Activated naive CD8-positive, alpha-beta T cell treated with anti-CD3 and anti-CD28 coated beads, Interleukin-2, amount 50 U/mL, for 16 hours (primary cell): ENCODE results near the gene PDGFA.

Source experiments
- DNase-seq: peaks from one replicate; pipeline ENCODE4 v3.0.0-alpha.2; 2020; ENCODE audit warnings: low read depth, low spot score

Gene PDGFA

GRCh38 chr7:505171-505570 lies 14.5 kb downstream of the PDGFA start:
- DNase-seq = no peak

DNA sequence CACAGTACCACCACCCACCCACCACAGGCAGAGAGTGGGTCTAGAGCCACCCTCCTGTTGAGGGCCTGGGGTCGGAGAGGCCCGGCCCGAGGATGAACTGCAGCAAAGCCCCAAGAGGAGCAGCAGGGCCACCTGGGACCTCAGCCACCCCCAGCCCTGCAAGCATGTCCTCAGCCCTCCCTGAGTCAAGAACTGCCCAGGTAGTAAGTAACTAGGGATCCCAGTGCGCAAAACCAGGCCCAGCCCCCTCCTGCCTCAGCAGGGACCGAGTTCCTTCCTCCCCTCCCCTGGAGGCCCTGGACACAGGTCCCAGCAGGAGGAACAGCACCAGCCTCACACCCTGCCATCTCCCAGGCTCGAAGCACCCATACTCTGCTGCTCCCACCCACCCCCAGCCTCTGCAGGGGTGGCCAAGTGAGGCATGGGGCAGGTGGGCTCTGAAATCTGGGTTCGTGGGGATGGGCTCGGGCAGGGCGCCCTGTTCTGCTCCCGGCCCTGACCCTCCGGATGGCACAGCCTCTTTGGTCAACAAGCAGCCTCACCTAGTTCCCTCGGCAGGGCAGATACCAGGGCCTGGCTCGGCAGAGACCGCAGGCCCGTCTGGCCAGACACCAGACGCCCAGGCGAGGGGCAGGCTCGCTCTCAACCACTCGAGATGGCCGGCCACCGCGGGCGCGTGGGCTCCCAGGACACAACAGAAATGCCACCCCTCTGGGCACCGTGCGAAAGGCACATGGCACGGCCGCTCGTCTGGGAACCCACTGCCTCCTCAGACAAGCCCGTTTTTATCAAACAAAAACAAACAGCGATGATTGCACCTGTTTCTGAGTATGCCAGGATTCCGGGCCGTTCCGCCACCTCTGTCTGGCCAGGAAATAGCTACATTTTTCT lies 15.2 kb downstream of the PDGFA start:
- DNase-seq = no peak

GRCh38 chr7:503575-504111 lies 16.0 kb downstream of the PDGFA start:
- no peak for DNase-seq

- no peak for DNase-seq
Measured at GRCh38 chr7:502296-502695, 17.4 kb downstream of the PDGFA start.

- no peak for DNase-seq
Measured at GRCh38 chr7:501526-501925, 18.1 kb downstream of the PDGFA start.

GRCh38 chr7:500521-501420 lies 18.9 kb downstream of the PDGFA start:
- no peak for DNase-seq

GRCh38 chr7:499853-500485 lies 19.7 kb downstream of the PDGFA start:
- no peak for DNase-seq

DNA sequence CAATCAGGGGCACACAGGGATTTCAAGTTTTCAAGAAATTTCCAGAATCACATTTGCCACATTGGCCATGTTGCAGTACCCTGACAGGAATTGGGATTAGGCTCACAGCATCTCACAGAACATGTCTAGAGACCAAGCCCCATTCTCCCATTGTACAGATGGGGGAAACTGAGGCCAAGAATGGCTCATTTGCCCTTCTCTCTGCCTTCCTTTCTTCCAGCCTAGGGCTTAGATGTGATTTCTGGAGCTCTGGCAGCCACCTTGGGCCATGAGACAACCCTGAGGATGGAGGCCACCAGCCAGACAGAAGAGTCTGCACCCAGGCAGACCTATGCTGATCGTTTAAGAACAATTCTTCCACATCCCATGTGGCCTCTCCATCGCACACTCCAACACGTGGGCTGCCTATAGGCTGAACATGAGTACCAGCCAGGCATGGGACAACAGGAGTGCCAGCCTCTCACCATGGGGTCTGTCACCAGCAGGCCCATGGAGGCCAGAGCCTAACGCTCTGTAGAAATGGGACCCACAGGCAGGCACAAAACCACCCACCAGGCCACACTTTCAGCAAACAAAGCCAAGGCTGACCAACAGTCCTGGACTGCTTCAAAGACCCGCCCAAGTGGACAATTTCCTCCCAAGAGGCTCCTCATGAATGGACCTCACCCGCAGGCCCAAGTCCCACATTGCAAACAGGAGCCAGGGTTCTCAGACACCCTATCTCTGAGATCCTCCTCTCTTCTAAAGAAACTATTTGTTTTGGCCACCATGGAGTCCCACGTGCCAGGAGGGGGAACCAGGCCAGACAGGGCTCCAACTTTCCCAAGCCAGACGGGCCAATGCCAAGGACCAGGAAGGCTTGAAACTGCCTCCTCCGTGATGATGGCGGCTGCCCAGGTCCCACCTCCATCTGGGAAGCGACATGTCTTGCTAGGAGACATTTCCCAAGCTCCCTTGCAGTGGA lies 20.7 kb downstream of the PDGFA start:
- DNase-seq = no peak

DNA sequence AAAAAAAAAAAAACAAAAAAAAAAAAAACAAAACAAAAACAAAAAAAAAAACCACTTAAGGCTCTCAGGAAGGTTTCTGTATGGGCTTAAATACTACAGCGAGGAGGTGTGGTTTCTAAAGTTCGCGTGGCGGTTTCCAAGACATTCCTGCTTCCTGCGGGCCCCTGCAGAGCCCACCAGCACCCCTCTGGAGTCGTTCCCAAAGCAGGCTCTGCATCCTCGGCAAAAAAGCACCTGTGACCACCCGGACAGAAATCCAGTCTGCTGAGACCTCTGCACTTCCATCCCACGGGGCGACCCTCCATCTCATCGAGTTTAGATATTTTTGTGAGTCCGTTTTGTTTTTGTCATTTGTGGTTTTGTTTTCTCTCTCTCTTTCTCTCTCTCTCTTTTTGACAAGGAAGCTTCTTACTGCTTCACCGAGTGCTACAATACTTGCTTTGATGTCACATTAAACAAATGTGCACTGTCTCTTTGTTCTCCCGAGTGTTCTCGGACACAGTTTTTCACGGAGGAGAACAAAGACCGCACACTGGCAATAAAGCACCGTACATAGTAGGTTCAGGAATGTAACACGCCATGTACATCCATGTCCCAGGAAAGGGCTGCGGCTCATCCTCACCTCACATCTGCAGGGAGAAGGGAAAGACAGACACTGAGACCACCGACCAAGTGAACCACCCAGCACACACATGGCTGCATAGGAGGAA lies 21.5 kb downstream of the PDGFA start:
- DNase-seq = no peak

DNA sequence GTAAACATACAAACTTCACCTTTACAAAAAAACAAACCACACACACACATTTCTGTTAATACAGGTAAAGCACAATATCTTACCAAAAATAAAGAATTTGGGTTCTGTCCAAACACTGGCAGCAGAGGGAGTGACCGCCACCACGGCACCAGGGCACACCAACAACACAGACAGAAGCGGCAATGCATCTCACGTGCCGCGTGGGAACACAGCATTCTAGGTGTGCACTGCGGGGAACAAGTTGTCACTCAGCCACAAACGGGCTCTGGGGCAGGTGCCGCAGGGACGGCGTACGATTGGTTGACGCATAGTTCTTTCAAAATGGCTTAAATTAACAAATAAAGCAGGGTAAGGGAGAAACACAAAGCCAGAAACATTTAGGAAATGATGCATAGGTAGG lies 22.3 kb downstream of the PDGFA start:
- DNase-seq = no peak

DNA sequence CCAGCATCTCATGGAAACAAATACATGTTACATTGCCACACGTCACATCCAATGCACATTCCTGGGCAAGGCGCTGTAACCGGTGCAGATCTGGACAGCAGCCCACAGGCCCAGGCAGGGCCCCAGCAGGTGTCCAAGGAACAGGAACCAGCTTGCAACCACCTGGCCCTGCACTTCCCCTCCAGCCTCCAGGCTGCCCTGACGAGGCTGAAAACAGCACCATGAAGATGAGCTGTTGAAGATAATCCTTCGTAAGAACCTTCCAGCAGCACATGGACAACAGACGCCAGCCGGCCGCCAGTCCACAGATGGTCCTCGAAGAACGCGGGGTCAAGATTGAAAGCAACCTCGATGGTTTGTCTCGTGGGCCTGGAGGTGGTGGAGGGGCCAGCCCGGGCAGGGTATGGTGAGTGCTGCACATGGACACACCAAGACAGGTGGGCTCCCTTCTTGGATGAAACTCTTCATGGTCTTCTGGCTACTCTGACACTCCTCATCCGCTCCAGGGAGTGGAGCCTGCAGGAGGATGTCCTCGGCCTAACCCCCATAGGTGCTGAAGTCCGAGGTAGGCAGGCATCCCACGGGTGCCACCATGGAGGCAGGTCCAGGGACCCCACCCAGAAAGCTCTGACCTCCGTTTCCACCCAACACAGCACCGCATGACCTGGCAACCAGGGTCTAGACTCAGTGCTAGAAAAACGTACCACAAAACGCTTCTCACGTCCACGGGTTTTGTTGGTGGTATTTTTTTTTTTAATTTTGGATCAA lies 22.9 kb downstream of the PDGFA start:
- no peak for DNase-seq

DNA sequence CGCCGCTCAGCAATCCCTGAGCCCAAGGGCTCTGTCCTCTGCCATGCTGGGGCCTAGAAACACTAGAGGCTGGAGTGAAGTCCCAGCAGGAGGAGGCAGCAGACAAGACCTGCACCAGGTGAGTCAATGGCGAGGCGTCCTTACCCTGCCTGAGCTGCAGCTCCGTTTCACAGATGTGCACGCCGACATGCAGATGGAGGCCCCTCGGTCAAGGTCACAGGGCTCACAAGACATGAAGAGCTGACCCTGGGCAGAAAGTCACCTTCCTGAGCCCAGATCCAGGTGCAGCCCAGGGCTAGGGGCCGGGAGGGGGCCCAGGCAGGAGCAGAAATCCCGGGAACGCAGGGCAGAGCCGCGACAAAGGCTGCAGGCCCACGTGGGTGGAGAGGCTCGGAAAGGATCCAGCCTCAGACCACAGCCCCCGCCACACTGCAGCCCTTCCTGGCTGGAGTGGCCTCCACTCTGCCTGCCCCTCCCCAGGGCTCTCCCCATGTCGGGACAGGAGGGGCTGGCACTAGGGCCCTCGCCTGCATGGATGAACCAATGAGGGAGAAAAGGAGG lies 23.8 kb downstream of the PDGFA start:
- no peak for DNase-seq

DNA sequence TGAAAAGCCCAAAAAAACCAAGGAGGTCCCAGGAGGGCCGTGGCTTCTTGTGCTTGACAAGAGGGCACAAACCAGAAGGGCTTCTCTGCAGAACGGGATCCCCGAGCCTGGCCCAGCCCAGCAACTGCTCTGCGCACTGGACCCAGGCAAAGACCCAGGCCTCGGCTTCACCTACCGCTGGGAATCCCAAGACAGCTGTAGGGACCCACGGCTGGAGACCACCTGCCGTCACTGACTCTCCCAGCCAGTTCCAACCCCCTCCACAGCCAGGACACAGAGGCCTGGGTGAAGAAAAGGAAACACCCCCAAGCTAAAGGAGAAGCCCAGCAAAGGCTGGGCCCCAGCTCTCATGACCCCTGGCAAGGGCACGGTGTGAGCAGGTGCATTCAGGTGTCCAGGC lies 24.3 kb downstream of the PDGFA start:
- no peak for DNase-seq

DNA sequence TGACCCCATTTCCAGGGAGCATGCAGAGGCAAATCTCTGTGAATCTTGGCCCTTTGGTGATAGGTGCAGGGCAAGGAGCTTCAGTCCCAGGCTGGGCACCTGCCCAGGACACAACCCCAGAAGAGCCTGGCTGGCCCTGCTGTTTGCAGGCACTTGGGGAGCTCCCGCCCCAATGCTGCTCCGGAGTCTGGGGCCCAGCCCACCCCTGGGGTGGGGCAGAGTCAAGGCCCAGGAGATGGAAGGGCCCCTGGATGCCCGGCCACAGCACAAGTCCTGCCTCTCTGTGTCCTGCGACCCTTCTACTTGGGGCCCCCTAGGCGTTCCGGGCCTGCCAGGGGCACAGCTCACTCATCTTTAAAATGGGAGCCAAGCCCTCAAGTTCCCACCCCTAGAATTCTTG lies 24.7 kb downstream of the PDGFA start:
- DNase-seq = no peak

- no peak for DNase-seq
Measured at GRCh38 chr7:494259-494687, 25.4 kb downstream of the PDGFA start.

GRCh38 chr7:493661-494251 lies 25.9 kb downstream of the PDGFA start:
- no peak for DNase-seq

GRCh38 chr7:492714-493065 lies 27.0 kb downstream of the PDGFA start:
- no peak for DNase-seq

DNA sequence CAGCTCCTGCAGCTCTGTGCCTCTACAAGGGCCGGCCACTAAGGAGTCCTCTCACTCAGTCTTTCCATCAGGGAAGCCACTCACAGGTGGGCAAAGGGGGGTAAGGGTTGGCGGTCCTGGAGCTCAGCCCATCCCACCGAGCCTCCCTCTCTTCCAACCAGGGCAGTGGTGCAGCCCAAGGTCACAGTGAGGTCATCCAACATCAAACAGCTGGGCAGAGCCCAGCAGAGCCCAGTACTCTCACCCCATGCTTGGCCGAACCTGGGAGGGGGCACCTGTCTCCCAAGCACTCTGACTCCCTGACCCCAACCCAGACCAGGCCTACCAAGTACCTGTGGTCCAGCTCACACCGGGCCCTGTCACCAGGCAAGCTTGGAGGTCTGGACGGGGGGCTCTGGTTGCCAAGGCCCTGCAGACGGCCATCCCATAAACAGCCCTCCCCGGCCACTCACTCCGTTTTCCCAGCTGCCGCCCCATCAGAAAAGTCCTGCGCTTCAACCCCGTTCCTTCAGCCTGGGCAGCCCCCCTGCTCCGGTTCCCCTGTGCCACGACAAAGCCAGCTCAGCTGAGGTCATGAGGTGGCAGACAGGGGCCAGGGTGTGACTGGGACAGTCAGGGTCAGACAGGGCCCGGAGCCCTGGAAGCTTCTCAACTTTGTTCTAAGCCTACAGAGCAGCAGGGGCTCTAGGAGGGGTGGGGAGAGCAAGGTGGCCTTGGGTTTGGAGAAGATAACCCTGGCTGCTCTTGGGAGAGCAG lies 27.5 kb downstream of the PDGFA start:
- no peak for DNase-seq
